ENCODE data around the gene ZFAND3. TPM values are rescaled to one million over a fixed set of nuclear protein-coding genes. Genes with fewer than 3 reads are reported as not detected.
"Not testable (repeated sequence)": the region's sequence is repeated elsewhere in the genome, so short reads cannot be mapped to it uniquely, and the experiment has no call there.

Gene ZFAND3
- polyA plus RNA-seq, 2 of the 4 experiments (the other 2 are of a cell fraction), result 12.0 to 50.0 TPM

GRCh38 chr6:37878150-37878710 lies 58.7 kb downstream of the ZFAND3 start:
- DNase-seq (ENCODE audit: low read depth in 1 of 2, low spot score in 1 of 2) (no peak), FAIRE-seq (no peak), ATAC-seq (peak; percentile 39 to 45; a peak in 4 of 6 replicates)
- Histone ChIP-seq H3K27ac (no peak overlapping the region), H3K9me3 (no peaks in the 10 kb centered on the region), H3K4me1 (peaks cover 27% of the 10 kb centered on the region), H3K4me2 (no peak overlapping the region), H3K4me3 (no peak overlapping the region)
- CTCF ChIA-PET, result no interaction called here
- POLR2A ChIA-PET, result no interaction called here
- 83% methylated on average over 6 of the region's 7 CpGs for WGBS (ENCODE audit: missing lambda C conversion rate)
- TF ChIP-seq PHF8 (IDR thresholded peaks at IDR 0.05; ENCODE audit: borderline replicate concordance, low read depth), result no peak
- TF ChIP-seq RARB (CRISPR knock-in tag; IDR thresholded peaks at IDR 0.05), result no peak
- no peak for TF ChIP-seq HOXB13 (CRISPR knock-in tag; IDR thresholded peaks at IDR 0.05; ENCODE audit: low read depth)
- no peak for TF ChIP-seq ATOH8 (CRISPR knock-in tag; IDR thresholded peaks at IDR 0.05; ENCODE audit: low read depth)
- TF ChIP-seq TFCP2L1 (CRISPR knock-in tag; IDR thresholded peaks at IDR 0.05), result no peak
- no peak for TF ChIP-seq MAFK (IDR thresholded peaks at IDR 0.05; ENCODE audit: partially characterized antibody)
- no peak for TF ChIP-seq CHD2 (IDR thresholded peaks at IDR 0.05; ENCODE audit: low read length, partially characterized antibody)
- no peak for TF ChIP-seq HOXB5 (CRISPR knock-in tag; IDR thresholded peaks at IDR 0.05)
- TF ChIP-seq JUNB (IDR thresholded peaks at IDR 0.05), result no peak
- TF ChIP-seq HMGXB4 (CRISPR knock-in tag; IDR thresholded peaks at IDR 0.05; ENCODE audit: borderline replicate concordance), result no peak
- no peak for TF ChIP-seq MYC (IDR thresholded peaks at IDR 0.05; ENCODE audit: borderline replicate concordance, low read length)

- DNase-seq (ENCODE audit: low read depth in 1 of 2, low spot score in 1 of 2); ATAC-seq; H3K4me3 ChIP-seq; H3K9me3 ChIP-seq; H3K27ac ChIP-seq; POLR2A ChIA-PET; FAIRE-seq; H3K4me2 ChIP-seq: not testable (repeated sequence)
- H3K4me1 ChIP-seq, result peaks cover 28% of the 10 kb centered on the region
- WGBS (ENCODE audit: missing lambda C conversion rate), result 93% methylated on average over 4 of the region's 5 CpGs
- CTCF ChIA-PET, result interaction anchor here (1.9 kb wide), 1 partner anchor 11 kb away, joined by 4 read pairs; no protein-coding TSS in a partner anchor
Observed at GRCh38 chr6:37880602-37881001, 61.1 kb downstream of the ZFAND3 start.

DNA sequence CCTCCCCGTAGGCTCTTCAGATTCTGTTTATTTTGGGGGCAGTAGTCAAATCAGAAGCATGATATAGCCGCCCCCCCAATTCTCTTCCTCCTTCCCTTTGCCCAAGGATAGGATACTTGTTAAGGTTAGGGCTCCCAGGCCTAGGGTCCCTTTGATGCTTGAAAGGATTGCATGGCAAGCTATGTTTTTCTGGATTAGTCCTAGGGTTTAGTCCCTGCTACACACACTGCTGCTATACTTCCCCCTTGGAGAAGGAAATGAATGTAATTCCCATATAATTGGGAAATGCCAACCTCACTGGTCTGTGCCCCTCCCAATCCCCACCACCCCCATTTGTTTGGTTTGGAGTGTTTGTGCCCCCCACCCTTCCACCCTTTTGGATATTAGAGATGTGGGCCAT lies 62.8 kb downstream of the ZFAND3 start:
- Histone ChIP-seq H3K4me2 (peak overlapping the region; percentile 59), H3K4me1 (peaks cover 26% of the 10 kb centered on the region), H3K9me3 (no peaks in the 10 kb centered on the region), H3K27ac (no peak overlapping the region; a peak in 1 of 6 replicates), H3K4me3 (no peak overlapping the region)
- ATAC-seq (peak; percentile 47 to 66; a peak in 3 of 6 replicates), FAIRE-seq (no peak), DNase-seq (ENCODE audit: low read depth in 1 of 2, low spot score in 1 of 2) (no peak)
- ChIA-PET POLR2A (no interaction called here), CTCF (interaction anchor here (1.4 kb wide), 1 partner anchor 22 kb away, joined by 5 read pairs; no protein-coding TSS in a partner anchor)
- WGBS (ENCODE audit: missing lambda C conversion rate), result 69% methylated on average over 2 of the region's 2 CpGs
- TF ChIP-seq HOXA7 (CRISPR knock-in tag; IDR thresholded peaks at IDR 0.05) (no peak), RFX5 (IDR thresholded peaks at IDR 0.05) (no peak), REST (IDR thresholded peaks at IDR 0.05) (no peak), PBX3 (IDR thresholded peaks at IDR 0.05) (no peak), ZSCAN20 (CRISPR knock-in tag; IDR thresholded peaks at IDR 0.05) (no peak), KDM1A (IDR thresholded peaks at IDR 0.05; ENCODE audit: low read depth) (no peak), BHLHE40 (IDR thresholded peaks at IDR 0.05; ENCODE audit: low read depth, low read length) (no peak), RAD21 (conservative IDR thresholded peaks at IDR 0.05 in 1 of 2, IDR thresholded peaks at IDR 0.05 in 1 of 2) (no peak), CBX8 (IDR thresholded peaks at IDR 0.05) (no peak), EHMT2 (IDR thresholded peaks at IDR 0.05; ENCODE audit: low read depth) (no peak), POLR2AphosphoS2 (conservative IDR thresholded peaks at IDR 0.05; ENCODE audit: low read length) (no peak), CBX2 (IDR thresholded peaks at IDR 0.05; ENCODE audit: borderline replicate concordance, low read depth) (no peak)
- TF ChIP-seq, protein P1, sequence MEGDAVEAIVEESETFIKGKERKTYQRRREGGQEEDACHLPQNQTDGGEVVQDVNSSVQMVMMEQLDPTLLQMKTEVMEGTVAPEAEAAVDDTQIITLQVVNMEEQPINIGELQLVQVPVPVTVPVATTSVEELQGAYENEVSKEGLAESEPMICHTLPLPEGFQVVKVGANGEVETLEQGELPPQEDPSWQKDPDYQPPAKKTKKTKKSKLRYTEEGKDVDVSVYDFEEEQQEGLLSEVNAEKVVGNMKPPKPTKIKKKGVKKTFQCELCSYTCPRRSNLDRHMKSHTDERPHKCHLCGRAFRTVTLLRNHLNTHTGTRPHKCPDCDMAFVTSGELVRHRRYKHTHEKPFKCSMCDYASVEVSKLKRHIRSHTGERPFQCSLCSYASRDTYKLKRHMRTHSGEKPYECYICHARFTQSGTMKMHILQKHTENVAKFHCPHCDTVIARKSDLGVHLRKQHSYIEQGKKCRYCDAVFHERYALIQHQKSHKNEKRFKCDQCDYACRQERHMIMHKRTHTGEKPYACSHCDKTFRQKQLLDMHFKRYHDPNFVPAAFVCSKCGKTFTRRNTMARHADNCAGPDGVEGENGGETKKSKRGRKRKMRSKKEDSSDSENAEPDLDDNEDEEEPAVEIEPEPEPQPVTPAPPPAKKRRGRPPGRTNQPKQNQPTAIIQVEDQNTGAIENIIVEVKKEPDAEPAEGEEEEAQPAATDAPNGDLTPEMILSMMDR (IDR thresholded peaks at IDR 0.05), result no peak

Measured in A549 (cell line).